DMS79 treated with DMSO at 0.1 percent for 48 hours (cell line): Measurements from ENCODE around the gene KCNMA1.

Experiments used
- DNase-seq: peaks from one replicate; lab custom pipeline; 2025; lab: John Stamatoyannopoulos, UW

KCNMA1 gene

DNA sequence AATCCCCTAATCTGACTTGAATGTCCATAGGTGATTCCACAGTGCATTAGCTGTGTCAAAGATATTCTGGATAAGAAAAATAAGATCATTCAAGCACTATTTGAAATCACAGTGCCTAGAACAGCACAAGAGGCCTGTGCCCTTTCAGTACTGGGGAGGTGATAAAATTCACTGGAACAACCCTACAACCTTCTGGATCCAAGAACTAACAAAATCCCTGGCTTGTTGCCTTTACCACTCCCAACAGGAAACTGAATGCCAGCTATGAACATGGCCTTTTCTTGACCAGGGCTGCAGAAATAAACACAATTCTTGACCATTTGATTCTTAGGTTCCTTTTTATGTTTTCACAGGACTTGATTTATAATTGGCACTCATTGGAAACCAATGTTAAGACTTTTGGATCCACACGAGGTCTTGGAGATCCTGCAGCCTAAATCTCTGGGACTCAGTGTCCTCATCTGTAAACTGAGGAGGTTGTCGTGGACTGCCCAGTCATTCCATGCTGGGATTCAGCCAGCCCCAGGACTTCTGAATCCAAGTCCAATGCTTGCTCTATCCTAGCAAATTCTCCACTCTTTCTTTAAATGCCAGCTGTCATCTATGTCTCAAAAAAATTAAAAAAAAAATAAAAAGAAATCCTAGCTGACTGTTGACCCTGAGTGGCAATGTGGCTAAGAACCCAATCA, 624.7 kb downstream of the KCNMA1 start:
- DNase-seq: no peak

DNA sequence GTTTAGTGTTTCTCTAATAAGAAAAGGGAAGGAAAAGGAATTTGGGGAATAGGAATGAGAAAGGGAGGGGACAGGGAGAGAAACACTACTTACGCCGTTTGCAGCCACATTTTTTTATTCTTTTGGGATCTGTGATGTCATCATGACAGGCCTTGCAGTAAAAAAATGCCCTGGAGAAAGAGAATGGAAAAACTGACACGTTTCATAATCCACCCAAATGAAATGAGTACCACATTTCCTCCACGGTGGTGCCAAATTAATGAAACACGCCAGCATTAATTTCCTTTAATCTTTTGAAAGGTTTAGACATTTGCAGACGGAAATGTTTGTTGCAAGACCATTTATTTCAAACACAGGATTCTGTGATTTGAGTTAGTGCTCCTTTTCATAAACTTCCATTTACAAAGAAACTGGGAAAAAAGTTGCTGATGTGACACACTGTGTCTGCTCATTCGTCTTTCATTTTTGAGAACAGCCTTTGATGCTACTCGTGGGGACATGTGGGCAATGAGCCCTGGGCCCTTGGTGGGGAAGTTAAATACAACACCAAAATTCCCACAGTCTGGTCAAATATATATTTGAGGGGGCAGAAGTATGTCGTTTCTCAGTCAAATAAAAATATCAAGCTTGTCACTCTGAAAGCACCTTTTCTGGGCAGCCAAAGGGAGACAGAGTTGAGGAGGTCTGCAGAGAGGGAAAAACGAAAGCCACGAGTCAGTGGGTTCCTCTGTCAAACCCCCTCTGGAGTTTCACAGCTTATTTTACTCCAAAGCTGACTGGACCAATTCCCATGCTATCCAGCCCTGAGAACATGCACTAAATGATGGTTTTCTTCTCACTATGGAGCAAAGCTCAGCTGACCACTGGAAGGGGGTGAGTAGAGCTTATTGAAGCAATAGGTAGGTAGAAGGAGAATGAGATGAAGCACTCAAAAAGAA, 625.5 kb downstream of the KCNMA1 start:
- no peak for DNase-seq

DNA sequence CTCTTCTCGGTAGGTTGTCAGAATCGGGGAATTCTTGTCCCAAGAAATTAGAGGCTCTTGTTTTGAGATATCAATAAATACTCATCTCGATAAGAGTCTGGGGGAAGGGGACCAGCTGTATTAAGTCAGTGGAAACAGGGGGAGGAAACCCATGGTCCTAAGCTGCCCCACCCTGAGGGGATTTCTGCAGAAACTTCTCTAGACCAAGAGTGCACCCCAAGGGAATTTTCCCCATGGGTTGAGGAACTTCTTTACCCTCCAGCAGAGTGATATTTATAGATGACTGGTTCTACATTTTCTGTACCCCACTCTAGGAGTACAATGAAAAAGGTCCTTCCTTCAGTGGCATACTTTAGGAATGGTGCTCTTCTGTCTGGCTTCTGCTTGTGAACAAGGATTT, 627.2 kb downstream of the KCNMA1 start:
- no peak for DNase-seq

GRCh38 chr10:77007834-77008233, 629.8 kb downstream of the KCNMA1 start:
- no peak for DNase-seq

- no peak for DNase-seq
Observed at GRCh38 chr10:77006836-77007511, 630.6 kb downstream of the KCNMA1 start.

DNA sequence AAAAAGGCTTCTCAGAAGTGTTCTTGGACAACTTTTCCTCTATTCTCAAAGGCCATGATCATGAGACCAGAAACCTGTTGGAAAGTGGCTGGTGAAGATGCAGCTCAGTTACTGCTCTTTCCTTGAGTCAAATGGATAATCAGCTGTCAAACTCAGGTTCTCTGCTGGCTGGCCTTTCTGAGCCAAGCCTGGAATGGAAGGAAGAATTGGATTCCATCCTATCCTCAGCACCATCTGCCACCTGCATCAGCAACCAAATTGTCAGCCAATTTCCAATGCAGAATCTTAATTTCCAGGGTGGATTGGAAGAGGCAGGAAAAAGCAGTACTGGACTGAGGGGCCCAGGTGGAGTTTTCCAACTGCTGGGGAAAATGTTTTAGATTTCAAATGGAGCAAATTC, 631.7 kb downstream of the KCNMA1 start:
- DNase-seq: no peak

DNA sequence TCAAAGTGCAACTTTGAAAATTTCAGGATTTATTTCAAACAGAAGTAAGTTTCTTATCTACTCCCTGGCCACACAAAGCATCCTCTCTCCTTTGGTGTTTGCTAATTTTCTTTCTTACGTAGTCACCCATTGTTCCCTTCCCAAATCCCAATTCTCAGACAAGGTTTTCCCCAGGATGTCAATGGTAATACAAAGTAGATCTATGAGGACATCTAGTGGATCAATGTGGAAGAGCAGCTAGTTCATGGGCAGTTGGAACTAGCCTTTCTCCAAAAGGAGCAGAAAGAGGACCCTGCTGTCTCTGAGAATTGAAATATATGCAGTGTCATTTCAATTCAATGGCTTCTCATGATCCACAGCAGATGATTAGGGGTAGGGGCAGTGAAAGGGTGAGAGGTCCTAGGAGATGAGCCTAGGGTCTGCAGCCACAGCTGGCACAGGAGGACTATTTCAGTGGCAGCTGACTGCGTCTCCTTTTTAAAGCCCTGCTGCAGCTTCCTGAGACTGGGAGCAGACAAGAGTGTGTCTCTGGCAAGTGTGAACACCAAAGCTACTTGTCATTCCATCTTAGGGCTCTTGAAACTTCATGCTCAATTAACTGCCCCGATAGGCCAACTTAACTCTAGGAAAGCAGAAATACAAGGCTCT, 632.6 kb downstream of the KCNMA1 start:
- DNase-seq: peak; percentile 50

DNA sequence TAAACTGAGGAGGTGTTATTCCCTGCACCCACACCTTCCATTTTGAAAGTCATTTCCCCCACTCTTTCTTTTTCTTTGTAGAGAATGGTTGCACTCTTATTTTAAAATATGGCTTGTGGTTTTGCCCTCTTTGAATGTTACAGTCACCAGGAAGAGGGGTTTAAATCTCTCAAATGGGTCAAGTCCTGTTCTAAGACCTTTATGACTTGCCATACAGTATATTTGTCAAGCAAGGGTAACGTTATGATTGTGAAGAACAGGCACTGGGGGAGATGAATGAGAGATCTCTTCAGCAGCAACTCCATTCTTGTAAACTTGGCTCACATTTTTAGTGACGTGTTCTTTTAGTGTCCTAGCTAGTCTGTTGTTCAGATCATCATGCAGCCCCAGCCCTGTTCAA, 634.7 kb downstream of the KCNMA1 start:
- DNase-seq: no peak

DNA sequence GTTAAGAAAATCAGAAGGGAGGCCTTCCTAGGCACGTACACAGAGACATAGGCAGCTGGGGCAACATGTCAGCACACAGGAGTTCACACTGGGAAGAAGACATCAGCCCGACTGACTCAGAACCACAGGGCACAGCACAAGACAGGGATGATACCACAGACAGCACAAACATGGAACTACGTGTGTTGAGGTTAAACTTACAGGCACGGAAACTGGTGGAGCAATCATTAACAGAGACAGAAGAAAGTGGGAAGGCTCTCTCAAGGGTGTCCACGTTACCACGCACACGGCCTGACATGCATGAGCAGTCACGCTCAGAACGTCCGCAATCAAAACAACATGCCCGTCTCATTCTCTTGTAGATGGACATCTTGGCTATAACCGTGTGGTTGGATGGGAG, 636.4 kb downstream of the KCNMA1 start:
- no peak for DNase-seq

- peak; percentile 65 for DNase-seq
Observed at GRCh38 chr10:76998451-76998850, 639.2 kb downstream of the KCNMA1 start.

DNA sequence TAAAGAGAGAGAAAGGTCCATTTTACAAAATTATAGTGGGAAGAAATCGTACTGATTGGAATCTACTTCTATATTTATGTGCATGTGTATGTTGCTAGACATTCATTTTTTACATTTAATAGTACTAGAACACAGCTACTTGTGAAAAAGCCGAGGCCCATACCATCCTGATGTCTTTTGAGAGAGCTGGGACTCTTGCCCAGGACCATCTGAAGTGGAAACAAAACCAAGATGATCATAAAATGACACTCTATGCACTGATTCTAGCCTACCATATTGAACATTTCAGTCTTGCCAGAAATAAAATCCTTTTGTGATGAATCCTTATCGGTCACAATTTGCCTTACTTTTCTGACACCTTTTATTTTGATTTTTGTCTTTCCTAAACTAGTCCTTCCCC, 640.0 kb downstream of the KCNMA1 start:
- peak; percentile 2 for DNase-seq

- DNase-seq: no peak
Observed at GRCh38 chr10:76995023-76995422, 642.6 kb downstream of the KCNMA1 start.

DNA sequence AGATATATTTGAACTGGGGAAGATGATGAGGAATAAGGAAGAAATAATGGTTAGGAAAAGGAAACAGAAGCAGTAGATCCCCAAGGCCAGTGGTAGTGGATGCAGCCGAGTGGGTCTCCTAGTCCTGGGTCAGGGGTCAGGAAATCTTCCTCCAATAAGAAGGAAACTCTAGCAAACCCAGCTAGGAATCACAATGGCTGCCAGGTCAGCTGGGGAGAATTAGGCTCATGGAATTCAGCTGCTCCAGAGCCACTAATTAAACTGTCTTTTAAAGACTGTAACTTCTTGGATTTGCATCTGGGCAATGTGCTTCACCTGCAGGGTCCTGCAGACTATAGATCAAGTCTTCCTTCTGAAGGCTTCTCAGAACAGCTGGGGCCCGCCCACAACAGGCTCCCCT, 644.4 kb downstream of the KCNMA1 start:
- no peak for DNase-seq

- DNase-seq: no peak
Observed at GRCh38 chr10:76992467-76992866, 645.1 kb downstream of the KCNMA1 start.

DNA sequence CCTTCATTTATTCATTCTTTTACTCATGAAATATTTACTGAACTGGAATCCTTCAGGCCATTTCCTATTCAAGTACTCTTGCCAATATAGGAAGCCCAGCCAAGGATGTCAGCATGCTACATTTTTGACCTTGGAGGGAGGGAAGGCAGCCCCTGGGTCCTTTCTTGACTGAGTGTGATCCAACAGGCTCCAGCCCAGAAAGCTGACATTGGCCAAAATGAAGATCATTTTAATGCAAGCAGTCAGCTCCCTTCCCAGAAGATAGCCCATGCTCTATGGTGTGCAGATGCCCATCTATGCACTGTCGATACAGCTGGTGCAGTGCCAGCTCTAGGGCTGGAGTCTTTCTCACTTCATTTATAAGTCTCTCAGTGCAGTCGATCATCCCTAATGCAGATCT, 646.0 kb downstream of the KCNMA1 start:
- no peak for DNase-seq

DNA sequence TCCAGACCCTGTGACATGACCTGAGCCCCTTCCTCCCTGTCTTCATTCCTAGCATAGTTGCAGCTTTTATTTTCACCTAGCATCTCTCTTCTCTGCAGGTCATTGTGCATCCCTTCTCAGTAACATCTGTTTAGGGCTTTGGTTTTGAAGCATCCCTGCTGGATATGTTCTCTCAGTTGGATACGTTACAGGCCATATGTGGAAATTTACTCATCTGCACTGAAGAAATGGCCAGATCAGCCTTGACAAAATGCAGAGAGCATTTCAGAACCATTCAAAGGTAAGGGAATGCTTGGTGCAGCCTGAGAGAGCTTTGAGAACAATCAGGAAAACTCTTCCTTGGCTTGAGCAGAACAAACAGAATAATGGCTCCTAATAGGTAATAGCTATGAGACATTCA, 647.0 kb downstream of the KCNMA1 start:
- no peak for DNase-seq

DNA sequence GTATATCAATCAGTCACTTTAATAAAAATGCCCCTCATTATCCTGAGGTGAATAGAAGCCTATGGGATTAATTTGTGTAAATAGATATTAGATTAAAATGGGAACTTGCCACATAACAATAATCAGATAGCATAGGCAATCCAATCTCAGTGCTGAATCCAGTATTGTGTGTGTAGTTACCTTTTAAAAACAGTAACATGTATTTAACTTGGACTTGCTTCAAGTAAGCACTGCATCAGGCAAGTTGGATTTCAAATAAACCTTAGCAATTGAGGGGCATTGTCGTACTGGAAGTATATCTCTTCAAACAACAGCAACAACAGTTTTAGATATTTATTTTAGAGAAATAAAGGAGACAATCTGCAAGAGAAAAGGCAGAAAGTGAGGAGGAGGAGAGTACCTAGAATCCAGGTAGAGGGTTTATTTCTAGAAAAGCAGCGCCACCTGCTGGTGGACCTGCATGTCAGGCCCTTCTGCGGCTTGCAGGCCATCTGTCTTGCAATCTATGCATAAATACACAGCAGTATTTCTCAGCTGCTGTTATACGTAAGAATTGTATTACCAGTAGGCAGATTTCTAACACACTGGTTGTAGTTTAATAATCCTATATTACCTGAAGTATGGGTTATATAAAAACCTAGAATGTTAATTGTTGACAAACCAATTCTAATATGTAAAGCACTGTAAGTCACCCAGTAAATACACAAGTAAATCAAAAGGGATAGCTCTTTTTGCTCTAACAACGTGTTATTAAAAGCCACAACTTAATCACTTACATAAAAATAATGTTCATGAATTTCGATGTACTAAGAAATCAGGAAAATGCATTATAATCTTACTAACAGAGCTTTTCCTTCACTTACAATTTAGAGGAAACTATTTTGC, 652.8 kb downstream of the KCNMA1 start:
- DNase-seq: peak; percentile 62

GRCh38 chr10:76983624-76984023, 654.0 kb downstream of the KCNMA1 start:
- DNase-seq: no peak

- DNase-seq: no peak
Observed at GRCh38 chr10:76982671-76983070, 654.9 kb downstream of the KCNMA1 start.

- no peak for DNase-seq
Observed at GRCh38 chr10:76981251-76981650, 656.4 kb downstream of the KCNMA1 start.

- no peak for DNase-seq
Observed at GRCh38 chr10:76977901-76978300, 659.7 kb downstream of the KCNMA1 start.
